Activated CD4-positive, alpha-beta T cell treated with anti-CD3 and anti-CD28 coated beads for 48 hours (primary cell): ENCODE measurements around the gene SURF6.
"Not testable (repeated sequence)": the region's sequence is repeated elsewhere in the genome, so short reads cannot be mapped to it uniquely, and the experiment has no call there.

ENCODE experiments used
- DNase-seq: peaks from one replicate; pipeline ENCODE4 v3.0.0-alpha.2; 2020

The SURF6 gene

DNA sequence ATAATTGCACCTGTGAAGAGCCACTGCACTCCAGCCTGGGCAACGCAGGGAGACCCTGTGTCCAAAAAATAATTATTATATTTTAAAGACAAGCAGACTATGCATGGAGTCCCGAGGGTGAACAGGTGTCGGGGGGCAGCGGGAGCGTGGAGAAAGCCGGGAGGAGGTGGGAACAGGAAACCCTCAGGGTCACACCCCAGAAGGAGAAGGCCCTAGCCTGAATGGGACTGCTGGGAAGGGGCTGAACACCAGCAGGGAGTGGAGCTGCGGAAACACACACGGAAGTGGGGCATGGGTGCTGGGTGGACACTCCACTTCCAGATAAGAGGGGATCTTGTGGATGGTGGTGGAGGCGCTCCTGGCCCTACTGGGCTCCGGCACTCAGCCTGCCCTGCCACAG, 12.8 kb downstream of the SURF6 start:
- DNase-seq: no peak

GRCh38 chr9:133322701-133323100, 13.3 kb downstream of the SURF6 start:
- no peak for DNase-seq

DNA sequence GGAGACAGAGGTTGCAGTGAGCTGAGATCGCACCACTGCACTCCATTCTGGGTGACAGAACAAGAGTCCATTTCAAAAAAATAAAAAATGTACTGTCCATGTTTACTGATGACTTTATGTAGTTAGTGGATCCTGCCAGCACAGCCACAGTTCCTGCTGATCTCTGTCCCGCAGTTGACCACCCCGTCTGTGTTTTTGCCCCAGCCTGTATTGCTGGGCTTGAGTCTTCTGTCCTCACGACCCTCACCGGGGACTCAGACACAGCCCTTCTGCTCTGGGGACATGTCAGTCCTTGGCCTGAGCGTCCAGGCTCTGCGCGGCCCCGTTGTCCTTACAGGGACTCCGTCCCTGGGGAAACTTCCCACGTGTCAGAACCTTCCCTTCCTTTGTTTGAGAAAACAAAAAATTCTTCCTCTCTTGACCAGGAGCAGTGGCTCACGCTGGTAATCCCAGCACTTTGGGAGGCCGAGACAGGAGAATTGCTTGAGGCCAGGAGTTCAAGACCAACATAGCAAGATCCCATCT, 14.5 kb downstream of the SURF6 start:
- DNase-seq: no peak

GRCh38 chr9:133320421-133320881, 15.5 kb downstream of the SURF6 start:
- no peak for DNase-seq

DNA sequence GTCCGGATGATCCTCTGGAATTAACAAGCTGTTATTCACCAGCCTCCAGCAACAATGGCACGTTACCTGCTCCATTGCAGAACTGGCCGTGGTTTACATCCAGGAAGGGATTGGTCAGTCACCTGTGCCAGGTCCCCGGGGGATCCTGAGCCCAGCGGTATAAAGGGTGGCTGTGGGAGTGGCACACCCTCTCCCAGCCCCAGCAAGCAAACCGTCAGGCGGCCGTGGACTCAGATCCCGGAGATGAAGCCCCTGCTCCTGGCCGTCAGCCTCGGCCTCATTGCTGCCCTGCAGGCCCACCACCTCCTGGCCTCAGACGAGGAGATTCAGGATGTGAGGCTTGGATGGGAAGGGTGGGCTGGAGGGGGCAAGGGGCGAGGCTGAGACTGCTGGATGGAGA, 18.4 kb downstream of the SURF6 start:
- not testable (repeated sequence) for DNase-seq

GRCh38 chr9:133315997-133316396, 20.0 kb downstream of the SURF6 start:
- no peak for DNase-seq

GRCh38 chr9:133309608-133310007, 26.4 kb downstream of the SURF6 start:
- DNase-seq: no peak

DNA sequence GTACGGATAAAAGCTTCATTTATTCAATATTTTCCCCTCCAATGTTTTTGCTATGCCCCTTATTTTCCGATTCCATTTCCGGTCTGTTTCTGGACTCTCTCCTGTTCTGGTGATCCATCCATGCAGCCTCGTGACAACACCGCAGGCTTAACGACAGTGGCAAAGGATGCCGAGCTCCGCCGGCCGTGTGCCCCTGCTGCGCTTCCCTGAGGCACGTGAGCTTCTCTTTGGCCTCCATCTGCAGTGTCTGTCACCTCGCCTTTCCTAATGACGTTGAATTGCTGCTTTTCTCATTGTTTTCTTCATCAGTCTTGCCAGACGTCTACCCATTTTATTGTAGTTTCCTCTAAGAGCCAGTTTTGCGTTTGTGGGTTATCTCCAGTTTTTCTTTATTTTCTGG, 28.7 kb downstream of the SURF6 start:
- DNase-seq: no peak

DNA sequence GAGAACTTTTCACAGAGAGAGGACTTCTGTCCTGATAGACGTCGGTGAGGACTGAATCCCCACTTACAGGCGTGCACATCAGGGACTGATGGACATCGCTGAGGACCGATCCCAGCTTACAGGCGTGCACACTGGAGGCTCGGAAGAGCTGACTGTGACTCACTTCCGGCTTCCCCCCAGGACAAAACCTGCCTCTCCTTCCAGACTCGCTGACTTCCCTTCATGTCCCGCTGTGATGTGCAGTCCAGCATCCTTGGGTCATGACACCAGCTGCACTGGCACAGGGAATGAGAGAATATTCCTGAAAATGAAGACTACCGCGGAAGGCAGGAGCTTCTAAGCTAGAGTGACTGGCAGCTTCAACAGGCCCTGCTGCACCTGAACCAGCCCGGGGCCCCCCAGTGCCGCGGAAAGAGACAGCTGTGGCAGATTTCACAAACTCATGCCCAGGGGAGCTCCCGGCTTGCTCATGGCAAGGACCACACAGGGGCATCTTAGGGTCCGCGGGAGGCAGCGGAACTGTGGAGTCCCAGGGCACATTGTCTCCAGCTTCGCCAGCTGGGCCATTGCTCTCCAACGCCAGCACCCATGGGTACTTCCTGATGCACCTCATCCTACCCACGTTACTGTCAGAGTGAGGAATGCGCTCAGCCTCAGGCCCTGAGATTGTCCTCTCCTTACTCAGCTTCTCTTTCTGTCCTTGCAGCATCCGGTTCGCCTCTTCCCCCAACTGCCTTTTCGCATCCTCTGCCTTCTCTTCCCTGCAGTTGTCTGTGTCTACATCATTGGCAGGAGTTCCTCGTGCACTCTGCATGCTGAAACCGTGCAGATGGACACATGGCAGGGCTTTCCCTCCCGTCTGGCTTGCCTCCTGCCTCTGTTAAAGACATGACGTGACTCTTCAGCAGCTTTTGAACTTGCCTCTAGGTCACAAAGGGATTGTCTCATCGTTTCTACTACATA, 29.5 kb downstream of the SURF6 start:
- no peak for DNase-seq

DNA sequence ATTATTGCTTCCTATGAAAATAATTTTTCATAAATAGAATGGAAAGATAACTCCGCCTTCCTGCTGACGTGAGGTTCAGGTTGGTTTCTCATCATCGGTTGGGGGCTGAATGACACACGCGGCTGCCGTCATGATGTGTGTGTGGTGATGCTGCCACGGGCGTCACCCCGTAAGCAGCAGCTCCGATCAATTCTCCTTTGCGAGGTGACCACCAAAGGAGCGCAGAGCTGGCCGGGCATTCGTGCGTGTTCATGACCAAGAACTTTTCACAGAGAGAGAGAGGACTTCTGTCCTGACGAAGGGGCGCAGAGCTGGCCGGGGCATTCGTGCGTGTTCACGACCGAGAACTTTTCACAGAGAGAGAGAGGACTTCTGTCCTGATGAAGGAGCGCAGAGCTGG, 30.3 kb downstream of the SURF6 start:
- DNase-seq: no peak

GRCh38 chr9:133304477-133305377, 31.3 kb downstream of the SURF6 start:
- DNase-seq: no peak

GRCh38 chr9:133304158-133304470, 31.9 kb downstream of the SURF6 start:
- DNase-seq: no peak

DNA sequence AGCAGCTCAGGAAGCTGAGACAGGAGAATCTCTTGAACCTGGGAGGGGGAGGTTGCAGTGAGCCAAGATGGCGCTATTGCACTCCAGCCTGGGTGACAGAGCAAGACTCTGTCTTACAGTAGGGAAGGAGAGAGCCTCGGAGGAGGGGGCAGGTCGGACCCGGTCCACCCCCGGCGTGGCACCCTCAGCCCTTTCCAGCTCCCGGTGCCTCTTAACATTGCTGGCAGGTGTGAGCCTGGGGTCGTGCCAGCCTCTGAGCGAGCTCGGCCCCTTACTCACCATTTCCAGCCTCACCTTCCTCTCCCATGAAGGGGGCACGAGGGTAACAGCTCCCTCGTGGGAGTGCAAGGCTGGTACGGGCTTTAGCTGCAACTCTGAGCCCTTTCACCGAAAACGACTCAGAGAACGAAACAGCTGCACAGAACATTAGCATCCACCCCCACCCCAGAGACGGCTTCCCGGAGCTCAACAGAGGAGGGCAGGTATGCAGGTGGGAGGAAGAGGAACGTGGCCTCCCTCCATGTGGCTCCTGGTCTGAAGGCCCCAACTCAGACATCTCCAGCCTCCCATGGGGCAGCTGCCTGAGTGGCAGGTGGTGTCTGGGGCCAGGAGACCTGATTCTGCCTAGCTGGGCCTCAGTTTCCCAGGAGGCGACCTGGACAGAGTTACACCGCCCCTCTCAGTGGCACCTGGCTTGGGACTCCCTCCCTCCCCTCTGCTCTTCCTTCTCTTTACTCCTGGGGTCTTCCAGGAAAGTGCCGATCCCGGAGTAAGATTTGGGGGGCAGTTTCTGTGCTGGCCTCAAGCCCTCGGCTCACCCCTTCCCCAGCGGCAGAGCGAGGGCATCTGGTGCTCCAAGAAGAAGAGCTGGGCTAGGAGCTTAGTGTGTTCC, 32.5 kb downstream of the SURF6 start:
- no peak for DNase-seq

DNA sequence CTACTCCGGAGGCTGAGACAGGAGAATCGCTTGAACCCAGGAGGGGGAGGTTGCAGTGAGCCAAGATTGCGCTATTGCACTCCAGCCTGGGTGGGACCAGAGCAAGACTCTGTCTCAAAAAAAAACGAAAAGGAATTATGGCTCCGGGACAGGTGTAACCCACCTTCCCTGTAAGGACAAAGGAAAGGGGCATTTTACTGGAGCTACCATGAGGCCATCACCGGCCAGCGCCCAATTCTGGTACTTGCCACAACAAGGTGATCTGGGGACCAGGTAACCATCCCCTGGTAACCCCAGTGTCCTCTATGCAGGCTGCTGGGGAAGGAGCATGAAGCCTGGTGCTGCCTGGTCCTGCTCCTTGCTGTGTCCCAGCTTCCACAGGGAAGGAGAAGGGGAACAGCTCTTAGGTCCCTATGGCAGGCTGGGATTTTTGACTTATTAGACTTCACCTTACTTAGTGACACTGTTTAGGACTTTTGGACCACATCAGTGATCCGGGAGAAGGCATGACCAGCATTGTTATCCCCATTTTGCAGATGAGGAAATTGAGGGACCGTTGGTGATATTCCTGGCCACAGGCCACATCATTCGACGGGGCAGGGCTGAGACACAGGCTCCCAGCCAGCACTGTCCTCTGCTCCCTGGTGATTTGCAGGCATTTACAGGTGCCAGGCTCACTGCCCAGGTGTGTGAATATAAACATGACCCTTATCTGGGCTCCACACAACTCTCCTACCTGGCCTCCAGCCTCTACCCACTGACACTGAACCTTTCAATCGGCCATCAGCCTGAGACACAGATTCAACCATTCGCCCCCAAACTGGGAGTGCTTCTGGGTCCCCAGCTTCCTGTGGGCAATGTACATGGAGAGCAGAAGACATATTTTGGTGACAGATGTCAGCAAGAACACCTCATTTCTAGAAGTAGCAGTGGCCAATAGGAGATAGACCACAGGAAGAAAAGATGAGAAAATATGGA, 34.4 kb downstream of the SURF6 start:
- DNase-seq: no peak

DNA sequence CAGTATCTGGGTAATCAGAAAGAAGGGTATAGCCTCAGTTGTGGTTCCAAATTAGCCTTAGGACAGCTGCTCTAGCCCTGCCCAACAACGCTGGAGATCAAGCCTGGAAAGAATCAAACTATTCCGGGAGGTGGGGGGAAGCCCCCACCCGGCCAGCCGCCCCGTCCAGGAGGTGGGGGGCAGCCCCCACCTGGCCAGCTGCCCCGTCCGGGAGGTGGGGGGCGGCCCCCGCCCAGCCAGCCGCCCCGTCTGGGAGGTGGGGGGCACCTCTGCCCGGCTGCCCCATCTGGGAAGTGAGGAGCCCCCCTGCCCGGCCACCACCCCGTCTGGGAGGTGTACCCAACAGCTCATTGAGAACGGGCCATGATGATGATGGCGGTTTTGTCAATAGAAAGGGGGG, 36.0 kb downstream of the SURF6 start:
- not testable (repeated sequence) for DNase-seq

GRCh38 chr9:133294257-133294656, 41.7 kb downstream of the SURF6 start:
- no peak for DNase-seq

- DNase-seq: peak; percentile 14
These were observed 45.2 kb downstream of the SURF6 start for GRCh38 chr9:133290751-133291302.

DNA sequence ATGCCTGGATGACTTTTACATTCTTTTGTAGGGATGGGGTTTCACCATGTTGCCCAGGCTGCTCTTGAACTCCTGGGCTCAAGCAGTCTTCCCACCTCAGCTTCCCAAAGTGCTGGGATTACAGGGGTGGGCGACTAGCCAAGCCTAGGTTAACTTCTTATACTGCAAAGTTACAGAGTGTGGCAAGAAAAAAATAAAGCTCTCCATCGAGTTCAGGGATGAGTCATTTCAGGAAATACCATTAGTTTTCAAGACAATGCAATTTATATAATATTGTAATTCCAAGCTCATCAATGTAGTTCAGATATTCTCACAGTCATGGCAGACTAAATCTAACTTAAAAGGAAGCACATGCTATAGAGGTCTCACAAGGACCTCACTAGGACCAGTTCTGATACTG, 49.5 kb downstream of the SURF6 start:
- no peak for DNase-seq

DNA sequence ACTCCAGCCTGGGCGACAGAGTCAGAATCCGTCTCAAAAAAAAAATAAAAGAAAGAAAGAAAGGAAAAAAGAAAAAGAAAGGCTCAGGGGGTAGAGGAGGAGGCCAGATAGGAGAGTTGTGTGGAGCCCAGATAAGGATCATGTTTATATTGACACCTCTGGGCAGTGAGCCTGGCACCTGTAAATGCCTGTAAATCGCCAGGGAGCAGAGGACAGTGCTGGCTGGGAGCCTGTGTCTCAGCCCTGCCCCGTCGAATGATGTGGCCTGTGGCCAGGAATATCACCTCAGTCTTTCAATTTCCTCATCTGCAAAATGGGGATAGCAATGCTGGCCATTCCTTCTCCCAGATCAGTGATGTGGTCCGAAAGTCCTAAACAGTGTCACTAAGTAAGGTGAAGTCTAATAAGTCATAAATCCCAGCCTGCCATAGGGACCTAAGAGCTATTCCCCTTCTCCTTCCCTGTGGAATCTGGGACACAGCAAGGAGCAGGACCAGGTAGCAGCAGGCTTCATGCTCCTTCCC, 50.7 kb downstream of the SURF6 start:
- no peak for DNase-seq

- DNase-seq: no peak
These were observed 51.6 kb downstream of the SURF6 start for GRCh38 chr9:133284362-133284761.
